WTC11 (cell line): ENCODE measurements around the gene OXLD1. TPM values are rescaled to one million over a fixed set of nuclear protein-coding genes. Genes with fewer than 3 reads are reported as not detected.

Source experiments
- ATAC-seq: fragments of 200-7000 bp; cut with Tn5 transposase; 2 replicates; pipeline ENCODE4 v1.10.0; 2021; ENCODE audit warnings: mild to moderate bottlenecking, moderate library complexity
- CTCF ChIA-PET: fragments of 300-600 bp; sonication (Branson Sonifier 250); formaldehyde crosslinking; loops from one replicate; lab custom pipeline; 2021; ENCODE audit warnings: antibody characterized with exemption; lab: Charles Lee
- POLR2A ChIA-PET: fragments of 350-600 bp; sonication (Branson Sonifier 250); formaldehyde crosslinking; loops from one replicate; lab custom pipeline; 2021; ENCODE audit warnings: antibody characterized with exemption; lab: Charles Lee
- DNase-seq: peaks from one replicate; pipeline ENCODE4 v3.0.0; 2021; ENCODE audit warnings: low spot score
- H3K27ac Mint-ChIP-seq: 2 replicates; pipeline ENCODE4 v1.8.0; 2021; ENCODE audit warnings: mixed read lengths
- H3K27me3 Mint-ChIP-seq: 2 replicates; pipeline ENCODE4 v1.8.0; 2021; ENCODE audit warnings: low read depth, mild to moderate bottlenecking, moderate library complexity, mixed read lengths
- H3K36me3 Mint-ChIP-seq: 2 replicates; pipeline ENCODE4 v1.8.0; 2021; ENCODE audit warnings: mixed read lengths
- H3K4me1 Mint-ChIP-seq: 2 replicates; pipeline ENCODE4 v1.8.0; 2022; ENCODE audit warnings: mixed read lengths
- H3K4me3 Mint-ChIP-seq: 2 replicates; pipeline ENCODE4 v1.8.0; 2021; ENCODE audit warnings: mild to moderate bottlenecking, moderate library complexity, mixed read lengths
- H3K9me3 Mint-ChIP-seq: 2 replicates; pipeline ENCODE4 v1.8.0; 2021; ENCODE audit warnings: mixed read lengths
- AFF4 ChIP-seq: sonication (generic); formaldehyde crosslinking; IDR thresholded peaks from 2 replicates; pipeline ENCODE4 v1.8.1; 2023; ENCODE audit warnings: mild to moderate bottlenecking, missing genetic modification reagents, borderline replicate concordance
- FOXJ3 ChIP-seq: sonication (generic); formaldehyde crosslinking; IDR thresholded peaks from 2 replicates; pipeline ENCODE4 v1.9.0; 2021; ENCODE audit warnings: missing genetic modification reagents, mild to moderate bottlenecking, borderline replicate concordance
- GABPB1 ChIP-seq: sonication (generic); formaldehyde crosslinking; IDR thresholded peaks from 2 replicates; pipeline ENCODE4 v1.8.1; 2023; ENCODE audit warnings: mild to moderate bottlenecking, missing genetic modification reagents
- IRF1 ChIP-seq: sonication (generic); formaldehyde crosslinking; IDR thresholded peaks from 2 replicates; pipeline ENCODE4 v1.8.0; 2023; ENCODE audit warnings: missing genetic modification reagents
- IRF2 ChIP-seq: sonication (generic); formaldehyde crosslinking; IDR thresholded peaks from 2 replicates; pipeline ENCODE4 v1.8.0; 2022; ENCODE audit warnings: low read depth, missing genetic modification reagents, borderline replicate concordance
- JUN ChIP-seq: sonication (generic); formaldehyde crosslinking; IDR thresholded peaks from 2 replicates; pipeline ENCODE4 v1.8.0; 2023; ENCODE audit warnings: mild to moderate bottlenecking, missing genetic modification reagents
- MAX ChIP-seq: sonication (generic); formaldehyde crosslinking; IDR thresholded peaks from 2 replicates; pipeline ENCODE4 v1.8.0; 2022; ENCODE audit warnings: mild to moderate bottlenecking, missing genetic modification reagents
- NFYB ChIP-seq: sonication (generic); formaldehyde crosslinking; conservative IDR thresholded peaks from 2 replicates; pipeline ENCODE4 v1.8.0; 2022; ENCODE audit warnings: low read depth, missing genetic modification reagents
- NR3C1 ChIP-seq: sonication (generic); formaldehyde crosslinking; conservative IDR thresholded peaks from 2 replicates; pipeline ENCODE4 v1.8.1; 2023; ENCODE audit warnings: low read depth, mild to moderate bottlenecking, missing genetic modification reagents
- OVOL2 ChIP-seq: fragments of 250-450 bp; sonication (Bioruptor Pico); IDR thresholded peaks from 2 replicates; pipeline ENCODE4 v1.9.0; 2021; ENCODE audit warnings: mild to moderate bottlenecking, borderline replicate concordance
- PRDM15 ChIP-seq: sonication (generic); formaldehyde crosslinking; IDR thresholded peaks from 2 replicates; pipeline ENCODE4 v1.8.0; 2022; ENCODE audit warnings: missing genetic modification reagents
- RORB ChIP-seq: fragments of 250-450 bp; sonication (Bioruptor Pico); IDR thresholded peaks from 2 replicates; pipeline ENCODE4 v1.9.0; 2021; ENCODE audit warnings: mild to moderate bottlenecking
- SOX15 ChIP-seq: fragments of 250-450 bp; sonication (Bioruptor Pico); IDR thresholded peaks from 2 replicates; pipeline ENCODE4 v1.9.0; 2021; ENCODE audit warnings: mild to moderate bottlenecking
- ZNF263 ChIP-seq: sonication (generic); formaldehyde crosslinking; IDR thresholded peaks from 2 replicates; pipeline ENCODE4 v1.8.1; 2022; ENCODE audit warnings: low read depth, mild to moderate bottlenecking, moderate library complexity, missing genetic modification reagents
- ZNF281 ChIP-seq: sonication (generic); formaldehyde crosslinking; IDR thresholded peaks from 2 replicates; pipeline ENCODE4 v1.8.0; 2023; ENCODE audit warnings: mild to moderate bottlenecking, missing genetic modification reagents
- ZNF425 ChIP-seq: fragments of 250-450 bp; sonication (Bioruptor Pico); conservative IDR thresholded peaks from 2 replicates; pipeline ENCODE4 v1.9.0; 2021; ENCODE audit warnings: mild to moderate bottlenecking
- ZNF512 ChIP-seq: sonication (generic); formaldehyde crosslinking; IDR thresholded peaks from 2 replicates; pipeline ENCODE4 v1.8.1; 2022; ENCODE audit warnings: missing genetic modification reagents, borderline replicate concordance
- ZNF532 ChIP-seq: fragments of 250-450 bp; sonication (Bioruptor Pico); IDR thresholded peaks from 2 replicates; pipeline ENCODE4 v1.9.0; 2021; ENCODE audit warnings: mild to moderate bottlenecking, borderline replicate concordance
- total RNA-seq: library from RNA; stranded (reverse); gene quantifications from 3 replicates; pipeline ENCODE4 v1.2.3, GENCODE V29; 2021

Gene OXLD1
- total RNA-seq, 1 experiment from 2014 or later, result 49.6 TPM

GRCh38 chr17:81691608-81692007, 25.2 kb upstream of the OXLD1 start:
- ATAC-seq (no peak), DNase-seq (no peak)
- ChIA-PET POLR2A (no interaction called here), CTCF (no interaction called here)
- TF ChIP-seq NFYB (no peak), FOXJ3 (no peak), GABPB1 (CRISPR knock-in tag) (no peak), MAX (no peak), ZNF512 (CRISPR knock-in tag) (no peak), NR3C1 (no peak), ZNF532 (CRISPR knock-in tag) (no peak), PRDM15 (CRISPR knock-in tag) (no peak), SOX15 (no peak), ZNF263 (CRISPR knock-in tag) (no peak), AFF4 (CRISPR knock-in tag) (no peak), JUN (no peak), RORB (CRISPR knock-in tag) (no peak), OVOL2 (CRISPR knock-in tag) (no peak), ZNF281 (CRISPR knock-in tag) (no peak), IRF1 (no peak), IRF2 (no peak), ZNF425 (CRISPR knock-in tag) (no peak)
- Mint-ChIP-seq H3K4me1 (no peaks in the 10 kb centered on the region), H3K4me3 (no peak overlapping the region), H3K27me3 (no peaks in the 10 kb centered on the region), H3K36me3 (peaks cover 28% of the 10 kb centered on the region), H3K27ac (no peak overlapping the region), H3K9me3 (no peaks in the 10 kb centered on the region)
